LNCaP clone FGC (cell line): ENCODE results near the gene IRAK2.

Experiments
- DNase-seq: peaks from one replicate; pipeline ENCODE4 v3.0.0-alpha.2; 2011; ENCODE audit warnings: low read depth
- H3K4me3 ChIP-seq: 2 replicates; pipeline ENCODE4 v1.5.1; 2011; ENCODE audit warnings: mild to moderate bottlenecking, low read depth, low read length, control low read depth
- TF ChIP-seq, protein P1 (sequence below): IDR thresholded peaks from 2 replicates; pipeline ENCODE4 v1.5.1; 2012; ENCODE audit warnings: mild to moderate bottlenecking; ENCODE audit not compliant: control insufficient read depth, insufficient read depth; ENCODE audit errors: extremely low read depth

IRAK2 gene

DNA sequence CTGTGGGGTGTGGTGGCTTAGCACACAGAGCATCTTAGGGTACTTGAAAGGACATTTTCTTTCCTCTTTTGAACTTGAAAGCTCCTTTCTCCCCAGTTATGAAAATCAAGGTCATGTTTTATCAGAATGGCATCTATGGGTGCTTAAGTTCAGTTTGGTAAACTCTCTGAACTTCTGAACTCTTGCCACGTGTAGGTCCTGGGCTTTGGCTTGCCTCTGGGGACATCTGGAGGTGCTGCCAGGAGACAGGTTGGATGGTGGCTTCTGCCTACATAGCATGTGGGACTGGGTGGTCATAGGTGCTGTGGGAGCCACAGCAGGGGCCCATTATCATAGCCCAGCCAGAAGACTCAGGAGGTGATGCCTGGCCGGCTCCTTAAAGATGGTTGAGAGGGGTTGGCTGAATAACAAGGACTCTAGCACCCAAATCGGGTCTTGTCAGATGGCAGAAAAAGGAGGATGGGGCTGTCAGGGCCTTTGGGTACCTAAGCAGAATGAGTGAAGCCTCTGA is 112.5 kb downstream of the IRAK2 start:
- no peak overlapping the region for H3K4me3 ChIP-seq
- TF ChIP-seq, protein P1, sequence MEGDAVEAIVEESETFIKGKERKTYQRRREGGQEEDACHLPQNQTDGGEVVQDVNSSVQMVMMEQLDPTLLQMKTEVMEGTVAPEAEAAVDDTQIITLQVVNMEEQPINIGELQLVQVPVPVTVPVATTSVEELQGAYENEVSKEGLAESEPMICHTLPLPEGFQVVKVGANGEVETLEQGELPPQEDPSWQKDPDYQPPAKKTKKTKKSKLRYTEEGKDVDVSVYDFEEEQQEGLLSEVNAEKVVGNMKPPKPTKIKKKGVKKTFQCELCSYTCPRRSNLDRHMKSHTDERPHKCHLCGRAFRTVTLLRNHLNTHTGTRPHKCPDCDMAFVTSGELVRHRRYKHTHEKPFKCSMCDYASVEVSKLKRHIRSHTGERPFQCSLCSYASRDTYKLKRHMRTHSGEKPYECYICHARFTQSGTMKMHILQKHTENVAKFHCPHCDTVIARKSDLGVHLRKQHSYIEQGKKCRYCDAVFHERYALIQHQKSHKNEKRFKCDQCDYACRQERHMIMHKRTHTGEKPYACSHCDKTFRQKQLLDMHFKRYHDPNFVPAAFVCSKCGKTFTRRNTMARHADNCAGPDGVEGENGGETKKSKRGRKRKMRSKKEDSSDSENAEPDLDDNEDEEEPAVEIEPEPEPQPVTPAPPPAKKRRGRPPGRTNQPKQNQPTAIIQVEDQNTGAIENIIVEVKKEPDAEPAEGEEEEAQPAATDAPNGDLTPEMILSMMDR: no peak
- DNase-seq: no peak

DNA sequence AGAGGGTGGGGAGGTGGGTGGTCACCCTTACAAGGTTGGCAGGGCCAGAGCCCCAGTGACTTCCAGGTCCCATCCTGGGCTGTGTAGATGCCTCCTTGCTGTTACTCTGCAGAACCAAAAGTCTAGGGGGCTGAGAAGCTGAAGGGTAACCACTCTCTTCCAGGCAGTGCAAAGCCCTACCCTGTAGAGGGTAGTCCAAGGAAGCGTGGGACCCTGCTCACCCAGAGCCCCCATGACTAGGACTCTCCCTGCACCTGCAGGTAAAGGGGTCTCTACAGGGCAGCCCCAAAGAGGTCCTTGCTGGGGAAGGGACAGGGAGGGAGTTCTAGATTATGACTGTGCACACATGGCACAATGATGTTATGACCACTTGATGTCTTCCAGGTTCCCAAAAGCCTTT is 113.8 kb downstream of the IRAK2 start:
- H3K4me3 ChIP-seq: no peak overlapping the region
- TF ChIP-seq, protein P1: no peak
- no peak for DNase-seq

DNA sequence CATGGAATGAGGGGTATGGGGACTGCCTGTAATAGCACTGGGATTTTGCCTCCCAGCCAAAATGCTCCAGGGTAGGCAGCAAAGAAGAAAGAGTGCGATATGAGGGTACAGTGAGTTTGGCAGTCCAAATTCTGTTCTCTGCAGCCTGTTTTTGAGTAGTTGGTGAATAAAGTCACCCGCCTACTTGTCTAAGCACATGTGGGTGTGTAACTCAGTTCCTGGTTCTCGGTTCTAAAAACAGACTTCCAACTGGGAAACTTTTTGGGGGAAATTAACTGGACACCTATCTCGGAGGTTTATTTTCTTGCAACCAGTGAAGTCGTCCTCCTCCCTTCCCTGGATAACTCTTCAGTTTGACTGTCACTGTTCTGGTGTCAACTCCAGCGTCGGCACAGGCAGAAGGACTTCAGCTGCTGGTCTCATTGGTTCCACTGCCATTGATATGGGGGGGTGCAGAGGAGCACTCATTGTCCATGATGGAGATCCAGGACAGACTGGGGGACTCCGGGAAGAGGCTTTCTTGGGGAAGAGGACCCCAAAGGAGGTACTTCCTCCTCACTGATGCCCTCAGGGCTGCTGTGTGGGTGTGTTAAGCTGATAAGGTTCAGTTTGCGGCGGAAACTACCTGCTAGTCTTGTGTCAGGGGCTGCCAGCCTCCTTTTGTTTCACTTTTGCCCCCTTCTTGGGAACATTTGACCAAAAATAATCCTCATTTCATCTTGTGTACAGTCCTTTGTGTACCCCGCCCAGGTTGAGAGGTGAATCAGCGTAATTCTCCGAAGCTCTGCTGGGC is 114.9 kb downstream of the IRAK2 start:
- no peak overlapping the region for H3K4me3 ChIP-seq
- TF ChIP-seq, protein P1: no peak
- DNase-seq: no peak

DNA sequence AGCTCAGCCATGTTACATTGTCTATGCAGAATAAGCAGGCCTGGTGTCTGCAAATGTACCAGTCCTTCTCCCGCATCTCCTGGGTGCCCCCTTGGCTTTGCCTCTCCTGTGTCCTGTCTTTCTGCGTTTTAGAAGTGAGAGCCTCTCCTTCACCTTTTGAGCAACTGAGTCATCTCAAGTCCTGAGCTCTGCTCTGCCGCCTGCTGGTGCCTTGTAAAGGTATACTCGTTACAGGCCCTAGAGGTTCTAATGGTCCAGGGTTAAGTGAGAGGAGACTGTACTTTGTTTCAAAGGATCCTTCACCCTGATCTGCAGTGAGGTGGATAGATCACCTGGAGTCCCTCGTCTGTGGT is 115.4 kb downstream of the IRAK2 start:
- DNase-seq: no peak
- no peak overlapping the region for H3K4me3 ChIP-seq
- TF ChIP-seq, protein P1: 0 out of 2 replicates have a peak, but pooled peaks have one; percentile 0

DNA sequence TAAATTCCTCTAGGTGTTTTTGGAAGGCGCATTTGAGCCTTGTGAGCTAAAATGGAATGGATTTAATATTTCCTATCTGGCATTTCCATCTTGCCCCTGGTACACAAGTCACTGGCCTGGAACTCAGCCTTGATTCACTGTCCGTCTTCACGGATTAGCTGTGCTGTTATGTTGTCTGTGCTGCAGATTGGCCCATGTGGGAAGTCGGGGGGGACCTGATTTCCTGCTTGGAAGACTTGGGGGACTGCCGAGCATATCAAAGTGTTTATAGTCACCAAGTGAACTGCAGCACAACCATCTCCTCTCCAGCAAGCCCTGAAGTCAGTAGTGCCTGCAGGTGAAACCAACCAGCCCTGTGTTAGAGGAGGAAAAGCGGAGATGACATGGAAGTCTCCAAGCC is 115.9 kb downstream of the IRAK2 start:
- DNase-seq: no peak
- no peak overlapping the region for H3K4me3 ChIP-seq
- TF ChIP-seq, protein P1: no peak

DNA sequence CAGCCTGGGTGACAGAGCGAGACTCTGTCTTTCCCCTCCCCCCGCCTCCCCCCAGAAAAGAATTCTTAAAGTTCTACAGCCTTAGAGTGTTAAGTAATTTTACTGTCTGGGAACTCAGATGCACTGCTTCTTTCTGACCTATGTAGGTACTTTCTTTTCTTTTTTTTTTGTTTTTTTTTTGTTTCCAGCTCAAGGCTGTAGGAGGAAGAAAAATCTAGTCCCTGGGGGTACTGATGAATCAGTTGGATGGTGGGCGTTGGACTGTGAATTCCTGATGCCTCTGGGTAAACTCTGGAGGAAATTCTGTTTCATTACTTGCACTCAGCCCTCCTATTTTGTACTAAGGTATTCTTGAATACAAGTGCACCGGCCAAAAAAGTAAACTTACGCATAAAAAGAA is 117.2 kb downstream of the IRAK2 start:
- no peak overlapping the region for H3K4me3 ChIP-seq
- TF ChIP-seq, protein P1: no peak
- no peak for DNase-seq

DNA sequence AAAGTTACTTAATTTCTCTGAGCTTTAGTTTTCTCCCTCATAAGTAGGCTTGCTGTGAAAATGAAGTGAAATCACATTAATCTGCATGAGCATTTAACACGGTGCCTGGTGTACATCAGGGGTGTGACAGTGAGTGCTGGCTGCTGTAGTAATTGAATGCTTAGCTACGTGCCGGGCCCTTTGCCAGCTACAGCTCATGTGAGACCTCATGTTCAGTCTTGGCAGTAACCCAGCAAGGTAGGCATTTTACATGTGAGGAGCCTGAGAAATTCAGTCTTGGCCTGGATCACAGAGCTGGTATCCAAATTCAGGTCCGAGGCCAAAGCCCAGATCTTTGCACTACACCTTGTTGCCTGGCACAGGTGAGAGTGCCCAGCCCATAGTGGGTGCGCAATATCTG is 118.9 kb downstream of the IRAK2 start:
- DNase-seq: peak; percentile 95
- TF ChIP-seq, protein P1: no peak
- H3K4me3 ChIP-seq: no peak overlapping the region
